Middle frontal gyrus (tissue), 1 donor: ENCODE results near the gene BIRC5.

Experiments used
- DNase-seq: peaks from one replicate; pipeline ENCODE4 v3.0.0-alpha.2; 2015; ENCODE audit warnings: low spot score; ENCODE audit errors: extremely low spot score

The BIRC5 gene

GRCh38 chr17:78271419-78272170 is 57.5 kb downstream of the BIRC5 start:
- no peak for DNase-seq

GRCh38 chr17:78272181-78272913 is 58.3 kb downstream of the BIRC5 start:
- no peak for DNase-seq

- no peak for DNase-seq
Measured at GRCh38 chr17:78272914-78273258, 58.8 kb downstream of the BIRC5 start.

- no peak for DNase-seq
Measured at GRCh38 chr17:78273813-78274212, 59.8 kb downstream of the BIRC5 start.
